HG03108 (cell line): ENCODE measurements around the gene VSNL1.

ENCODE experiments used
- ATAC-seq: cut with Tn5 transposase; IDR thresholded peaks from one replicate; pipeline ENCODE4 v1.9.1; 2021; ENCODE audit warnings: moderate library complexity; ENCODE audit not compliant: unreplicated experiment

Gene VSNL1

GRCh38 chr2:17540093-17540812, at the start of gene VSNL1:
Gene VSNL1, plus strand, starts transcription at chr2:17540696. Its CDS starts 51,379 bp downstream, at chr2:17592075.
- ATAC-seq, result no peak

GRCh38 chr2:17495590-17495989, 44.9 kb upstream of the VSNL1 start:
- ATAC-seq, result no peak

- ATAC-seq, result no peak
Observed at GRCh38 chr2:17497718-17498117, 42.8 kb upstream of the VSNL1 start.

GRCh38 chr2:17506736-17507616, 33.5 kb upstream of the VSNL1 start:
- no peak for ATAC-seq

- ATAC-seq, result peak; percentile 44
Observed at GRCh38 chr2:17515652-17516051, 24.8 kb upstream of the VSNL1 start.

- no peak for ATAC-seq
Observed at GRCh38 chr2:17517481-17518211, 22.9 kb upstream of the VSNL1 start.

- peak; percentile 74 for ATAC-seq
Observed at GRCh38 chr2:17518212-17519154, 22.0 kb upstream of the VSNL1 start, which contains the start of gene RAD51AP2. Gene RAD51AP2, minus strand, starts transcription at chr2:17518440. Its CDS starts 25 bp downstream, at chr2:17518415.

- ATAC-seq, result no peak
Observed at GRCh38 chr2:17519486-17519885, 21.0 kb upstream of the VSNL1 start.

- no peak for ATAC-seq
Observed at GRCh38 chr2:17520761-17521160, 19.7 kb upstream of the VSNL1 start.

- no peak for ATAC-seq
Observed at GRCh38 chr2:17521621-17522020, 18.9 kb upstream of the VSNL1 start.

- ATAC-seq, result no peak
Observed at GRCh38 chr2:17522303-17522702, 18.2 kb upstream of the VSNL1 start.

GRCh38 chr2:17529771-17530170, 10.7 kb upstream of the VSNL1 start:
- ATAC-seq, result no peak

- no peak for ATAC-seq
Observed at GRCh38 chr2:17533546-17533945, 7.0 kb upstream of the VSNL1 start.

GRCh38 chr2:17536416-17536815, 4.1 kb upstream of the VSNL1 start:
- ATAC-seq, result no peak

GRCh38 chr2:17538022-17538843, 2.3 kb upstream of the VSNL1 start:
- ATAC-seq, result no peak

GRCh38 chr2:17538844-17539554, 1.5 kb upstream of the VSNL1 start:
- no peak for ATAC-seq

- ATAC-seq, result no peak
Observed at GRCh38 chr2:17539611-17540092, 844 bp upstream of the VSNL1 start.

- ATAC-seq, result no peak
Observed at GRCh38 chr2:17540813-17541530, 476 bp downstream of the VSNL1 start.
